Colonic mucosa (tissue), 4 donors: ENCODE results near the gene LHX5. TPM values are rescaled to one million over a fixed set of nuclear protein-coding genes. Genes with fewer than 3 reads are reported as not detected.

Source experiments
- DNase-seq: peaks from one replicate; pipeline ENCODE4 v3.0.0-alpha.2; 2020
- H3K27ac ChIP-seq: fragments of 200-600 bp; one replicate; pipeline ENCODE4 v1.8.0; 2021
- H3K27me3 ChIP-seq: fragments of 200-600 bp; one replicate; pipeline ENCODE4 v1.8.0; 2021
- H3K36me3 ChIP-seq: fragments of 200-600 bp; one replicate; pipeline ENCODE4 v1.8.0; 2021
- H3K4me1 ChIP-seq: fragments of 200-600 bp; one replicate; pipeline ENCODE4 v1.8.0; 2021; ENCODE audit warnings: mild to moderate bottlenecking
- H3K4me3 ChIP-seq: fragments of 200-600 bp; one replicate; pipeline ENCODE4 v1.8.0; 2021
- H3K9ac ChIP-seq, 2 donors: one replicate each; pipeline ENCODE4 v1.7.0; 2013; ENCODE audit warnings: control low read depth in 2 of 2, low read depth in 2 of 2, low read length in 2 of 2
- H3K9me3 ChIP-seq: fragments of 200-600 bp; one replicate; pipeline ENCODE4 v1.8.0; 2021
- intact Hi-C: fragments of 100-400 bp; cut with DNase I; formaldehyde crosslinking; loops from one replicate; pipeline ENCODE4 v1.14.1; 2022
- total RNA-seq, 2 donors: library from RNA; stranded (reverse); fragmentation: NEBNext Ultra II Directional in 1 of 2; extraction: Animal tissue kit (Norgen Biotek cat#: 25700) in 1 of 2; gene quantifications; one replicate each; pipeline ENCODE4 v1.2.1, GENCODE V29; 2021
- TF ChIP-seq, protein P1 (sequence below): fragments of 200-600 bp; IDR thresholded peaks from one replicate; pipeline ENCODE4 v1.8.0; 2022; ENCODE audit warnings: antibody characterized with exemption, mild to moderate bottlenecking
- donor health status: healthy.
- donor health status: DM: no; HTN: no; CAD: no.
- donor health status: DM: no; HTN: no; CAD: no.

LHX5 gene
- total RNA-seq, 2 donors from 2014 or later: not detected

DNA sequence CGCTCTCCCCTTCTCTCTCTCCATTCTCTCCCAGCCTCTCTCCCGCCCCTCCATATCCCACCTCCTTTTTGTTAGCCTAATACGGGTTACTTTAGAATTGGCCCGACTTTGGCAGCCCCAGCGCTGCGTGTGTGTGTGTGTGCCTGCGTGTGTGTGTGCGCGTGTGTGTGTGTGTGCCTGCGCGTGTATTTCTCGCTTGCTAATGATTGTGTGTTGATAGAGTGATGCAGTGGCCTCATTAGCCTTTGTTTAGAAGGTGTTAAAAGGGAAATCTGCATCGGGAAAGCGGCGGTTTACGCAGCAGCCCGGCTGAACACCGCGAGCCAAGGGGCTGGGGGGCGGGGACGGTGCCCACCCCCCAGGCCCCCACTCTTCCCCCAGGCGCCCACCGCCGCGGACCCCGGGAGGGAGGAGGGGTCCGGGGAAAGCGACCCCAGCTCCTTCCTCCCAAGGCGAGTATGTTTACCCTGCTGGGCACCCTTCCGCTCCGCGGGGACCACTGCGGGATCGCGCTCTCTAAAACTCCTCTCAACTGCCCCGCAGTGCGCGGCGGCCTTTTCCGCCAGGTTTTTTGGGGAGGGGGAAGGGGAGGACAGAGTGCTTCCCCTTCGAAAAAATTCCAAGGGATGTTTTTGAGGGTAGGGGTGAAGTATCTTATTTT lies 6.8 kb upstream of the LHX5 start:
- intact Hi-C loops: no loop called here
- H3K9me3 ChIP-seq: no peaks in the 10 kb centered on the region
- no peaks in the 10 kb centered on the region for H3K36me3 ChIP-seq
- H3K27ac ChIP-seq: no peak overlapping the region
- DNase-seq: no peak
- no peak overlapping the region for H3K9ac ChIP-seq
- H3K4me1 ChIP-seq: no peaks in the 10 kb centered on the region
- TF ChIP-seq, protein P1, sequence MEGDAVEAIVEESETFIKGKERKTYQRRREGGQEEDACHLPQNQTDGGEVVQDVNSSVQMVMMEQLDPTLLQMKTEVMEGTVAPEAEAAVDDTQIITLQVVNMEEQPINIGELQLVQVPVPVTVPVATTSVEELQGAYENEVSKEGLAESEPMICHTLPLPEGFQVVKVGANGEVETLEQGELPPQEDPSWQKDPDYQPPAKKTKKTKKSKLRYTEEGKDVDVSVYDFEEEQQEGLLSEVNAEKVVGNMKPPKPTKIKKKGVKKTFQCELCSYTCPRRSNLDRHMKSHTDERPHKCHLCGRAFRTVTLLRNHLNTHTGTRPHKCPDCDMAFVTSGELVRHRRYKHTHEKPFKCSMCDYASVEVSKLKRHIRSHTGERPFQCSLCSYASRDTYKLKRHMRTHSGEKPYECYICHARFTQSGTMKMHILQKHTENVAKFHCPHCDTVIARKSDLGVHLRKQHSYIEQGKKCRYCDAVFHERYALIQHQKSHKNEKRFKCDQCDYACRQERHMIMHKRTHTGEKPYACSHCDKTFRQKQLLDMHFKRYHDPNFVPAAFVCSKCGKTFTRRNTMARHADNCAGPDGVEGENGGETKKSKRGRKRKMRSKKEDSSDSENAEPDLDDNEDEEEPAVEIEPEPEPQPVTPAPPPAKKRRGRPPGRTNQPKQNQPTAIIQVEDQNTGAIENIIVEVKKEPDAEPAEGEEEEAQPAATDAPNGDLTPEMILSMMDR: no peak
- peaks cover 59% of the 10 kb centered on the region for H3K27me3 ChIP-seq
- H3K4me3 ChIP-seq: no peak overlapping the region

DNA sequence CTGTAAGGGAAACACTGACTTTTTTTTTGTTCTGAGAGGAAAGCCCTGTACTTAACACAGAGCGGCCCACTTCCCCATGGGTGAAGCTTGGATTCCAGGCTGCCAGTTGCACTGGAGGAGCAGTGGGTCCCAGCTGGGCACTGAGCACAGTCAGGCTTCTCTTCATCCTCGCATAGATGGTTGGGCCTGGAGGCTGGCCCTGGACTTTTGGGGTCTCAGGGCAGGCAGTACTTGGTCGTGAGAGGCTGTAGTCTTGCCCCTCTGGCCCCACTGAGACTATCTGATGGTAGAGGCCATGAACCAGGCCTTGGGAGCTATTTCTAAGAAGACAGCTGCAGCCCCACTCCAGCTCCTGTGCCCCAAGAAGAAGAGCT lies 6.2 kb upstream of the LHX5 start:
- DNase-seq: no peak
- TF ChIP-seq, protein P1: no peak
- peaks cover 64% of the 10 kb centered on the region for H3K27me3 ChIP-seq
- no peaks in the 10 kb centered on the region for H3K36me3 ChIP-seq
- H3K9ac ChIP-seq: no peak overlapping the region
- no peaks in the 10 kb centered on the region for H3K9me3 ChIP-seq
- intact Hi-C loops: no loop called here
- no peaks in the 10 kb centered on the region for H3K4me1 ChIP-seq
- no peak overlapping the region for H3K27ac ChIP-seq
- no peak overlapping the region for H3K4me3 ChIP-seq

DNA sequence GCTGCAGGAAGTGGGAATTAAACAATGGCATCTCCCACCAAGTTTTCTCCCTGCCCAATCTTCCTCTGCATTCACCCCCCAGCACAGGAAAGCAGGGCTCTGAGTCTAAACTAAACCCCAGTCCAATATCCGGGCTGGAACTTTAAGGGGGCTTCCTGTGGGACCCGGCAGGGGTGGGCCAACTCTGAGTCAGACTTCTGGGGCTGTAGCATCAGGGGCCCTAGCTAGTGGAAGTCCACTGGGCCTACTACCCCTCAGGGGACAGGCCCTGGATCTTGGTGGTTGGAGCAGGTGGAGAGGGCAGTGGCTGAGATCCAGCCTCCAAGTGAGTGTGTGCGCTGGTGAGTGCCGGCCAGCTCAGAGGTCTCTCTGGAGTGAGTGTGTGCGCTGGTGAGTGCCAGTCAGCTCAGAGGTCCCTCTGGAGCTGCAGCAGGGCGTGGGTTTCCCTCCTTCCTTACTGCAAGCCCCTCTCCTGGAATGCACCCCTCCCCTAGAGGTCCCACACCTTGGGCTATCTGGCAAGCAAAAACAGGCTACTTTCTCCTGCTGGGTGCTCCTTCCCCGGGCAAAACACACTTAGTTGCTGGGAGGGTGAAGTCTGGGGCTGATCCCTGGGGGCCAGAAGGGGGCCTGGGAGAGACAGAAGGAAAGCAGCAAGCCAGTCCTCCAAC lies 5.6 kb upstream of the LHX5 start:
- DNase-seq: no peak
- intact Hi-C loops: no loop called here
- Histone ChIP-seq H3K9ac (no peak overlapping the region), H3K9me3 (no peaks in the 10 kb centered on the region), H3K27me3 (peaks cover 69% of the 10 kb centered on the region), H3K36me3 (no peaks in the 10 kb centered on the region), H3K4me1 (no peaks in the 10 kb centered on the region), H3K27ac (no peak overlapping the region), H3K4me3 (no peak overlapping the region)
- TF ChIP-seq, protein P1: no peak

DNA sequence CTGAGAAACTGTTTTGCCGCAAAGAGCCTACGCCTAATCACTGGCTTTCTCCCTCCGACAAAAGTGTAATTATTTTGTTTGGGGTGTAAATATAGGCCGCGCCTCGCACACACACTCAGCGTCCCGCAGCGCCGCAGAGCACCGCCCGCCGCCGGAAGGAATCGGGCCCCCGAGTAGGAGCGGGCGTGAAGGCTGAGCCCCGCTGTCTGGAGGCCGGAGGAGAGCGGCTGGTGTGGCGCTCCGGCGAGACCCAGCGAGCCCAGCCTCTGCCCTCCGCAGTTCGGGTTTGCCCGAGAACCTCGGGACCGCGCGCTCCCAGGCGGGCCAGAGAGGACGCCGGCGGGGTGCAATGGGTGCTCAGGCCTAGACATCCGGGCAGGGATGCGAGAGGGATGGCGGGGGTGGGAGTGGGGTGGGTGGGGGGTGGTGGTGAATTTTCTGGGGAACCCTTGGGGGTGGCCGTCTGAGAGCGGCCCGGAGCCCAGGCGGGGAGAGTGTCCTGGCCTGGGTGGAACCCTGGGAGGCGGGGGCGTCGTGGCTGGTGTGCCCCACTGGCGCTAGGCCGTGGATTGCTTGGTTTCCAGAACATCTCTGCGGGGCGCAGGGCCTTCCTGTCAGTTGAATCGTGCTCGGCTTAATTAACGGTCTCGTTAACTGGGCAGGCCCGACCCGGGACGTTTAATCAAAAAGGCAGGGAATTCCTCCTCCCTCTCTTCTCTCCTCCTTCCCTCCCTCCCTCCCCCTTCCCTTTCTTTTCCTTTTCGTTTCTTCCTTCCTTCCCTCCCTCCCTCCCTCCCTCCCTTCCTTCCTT lies 4.7 kb upstream of the LHX5 start:
- Histone ChIP-seq H3K9me3 (no peaks in the 10 kb centered on the region), H3K27me3 (peaks cover 78% of the 10 kb centered on the region), H3K36me3 (no peaks in the 10 kb centered on the region), H3K4me1 (no peaks in the 10 kb centered on the region), H3K9ac (no peak overlapping the region), H3K4me3 (no peak overlapping the region), H3K27ac (no peak overlapping the region)
- intact Hi-C loops: no loop called here
- DNase-seq: no peak
- TF ChIP-seq, protein P1: no peak

DNA sequence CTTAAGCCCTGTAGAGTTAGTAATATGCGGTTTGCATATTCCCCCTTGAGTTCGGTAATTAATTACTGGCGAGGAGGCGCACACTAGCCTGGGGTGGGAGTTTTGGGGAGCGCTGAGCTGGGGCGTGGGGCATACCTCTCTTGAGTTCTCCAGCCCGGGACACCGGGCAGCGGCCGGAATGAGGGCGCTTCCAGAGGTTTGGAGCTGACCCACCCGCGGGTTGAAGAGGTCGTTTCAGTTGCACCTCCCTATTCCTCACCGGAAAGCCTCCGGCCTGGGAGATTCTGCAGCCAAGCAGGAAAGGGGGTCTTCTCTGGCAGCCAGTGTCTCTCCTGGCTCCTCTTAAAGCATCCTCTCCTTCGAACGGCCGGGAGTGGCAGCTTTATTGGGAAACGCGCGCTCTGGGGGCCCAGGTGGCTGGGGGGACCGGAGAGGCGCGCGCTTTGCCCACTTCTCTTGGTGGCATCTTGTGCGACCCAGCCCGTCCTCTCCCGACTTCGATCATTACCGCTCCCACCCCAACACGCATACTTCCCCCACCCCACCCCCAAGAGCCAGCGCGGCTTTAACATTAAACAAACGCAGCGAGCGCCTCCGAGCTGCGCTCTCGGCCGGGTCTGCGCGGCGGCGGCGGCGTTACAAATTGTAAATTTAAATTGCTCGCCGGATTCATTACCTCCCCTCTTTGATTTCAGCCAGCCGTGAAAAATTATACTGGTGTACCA lies 3.9 kb upstream of the LHX5 start:
- no peak overlapping the region for H3K27ac ChIP-seq
- intact Hi-C loops: no loop called here
- no peak overlapping the region for H3K4me3 ChIP-seq
- no peak overlapping the region for H3K9ac ChIP-seq
- H3K27me3 ChIP-seq: peaks cover 86% of the 10 kb centered on the region
- H3K9me3 ChIP-seq: no peaks in the 10 kb centered on the region
- H3K4me1 ChIP-seq: no peaks in the 10 kb centered on the region
- no peak for DNase-seq
- TF ChIP-seq, protein P1: no peak
- no peaks in the 10 kb centered on the region for H3K36me3 ChIP-seq
